Gastroesophageal sphincter (tissue), 3 donors: ENCODE measurements around the gene HDAC10.

Experiments used
- CTCF ChIP-seq, 4 experiments: fragments of 200-600 bp in 2 of 4; fragments of 450-650 bp in 2 of 4; sonication (generic) in 1 of 4; IDR thresholded peaks; one replicate each; pipeline ENCODE4 v1.5.1; 2017 to 2019; ENCODE audit warnings: antibody characterized with exemption in 4 of 4, mild to moderate bottlenecking in 2 of 4, moderate library complexity in 2 of 4
- EP300 ChIP-seq: sonication (generic); formaldehyde crosslinking; IDR thresholded peaks from one replicate; pipeline ENCODE4 v1.6.1; 2017; ENCODE audit warnings: antibody characterized with exemption, mild to moderate bottlenecking
- POLR2A ChIP-seq, 2 donors: fragments of 450-650 bp; IDR thresholded peaks; one replicate each; pipeline ENCODE4 v1.6.1; 2017; ENCODE audit warnings: antibody characterized with exemption in 2 of 2, mild to moderate bottlenecking in 2 of 2, moderate library complexity in 1 of 2
- POLR2AphosphoS5 ChIP-seq: sonication (generic); formaldehyde crosslinking; IDR thresholded peaks from one replicate; pipeline ENCODE4 v1.6.1; 2017; ENCODE audit warnings: antibody characterized with exemption

- no peak for TF ChIP-seq POLR2A (IDR thresholded peaks at IDR 0.05)
- TF ChIP-seq EP300 = no peak
- TF ChIP-seq CTCF (IDR thresholded peaks at IDR 0.05) = no peak
- no peak for TF ChIP-seq POLR2AphosphoS5
Measured at GRCh38 chr22:50242406-50242949, 8.6 kb downstream of the HDAC10 start.
